Ovary (tissue), 9 donors: ENCODE results near the gene HPCAL1. TPM values are rescaled to one million over a fixed set of nuclear protein-coding genes. Genes with fewer than 3 reads are reported as not detected.
"Not testable (repeated sequence)": the region's sequence is repeated elsewhere in the genome, so short reads cannot be mapped to it uniquely, and the experiment has no call there.

Experiments
- DNase-seq, 5 donors: peaks; one replicate each; pipeline ENCODE4 v3.0.0-alpha.2; 2019 to 2020
- H3K27ac ChIP-seq, 2 donors: fragments of 200-600 bp; one replicate each; pipeline versions ENCODE4 v1.5.1 to v1.8.0; 2019 to 2022
- H3K27me3 ChIP-seq: fragments of 200-600 bp; one replicate; pipeline ENCODE4 v1.8.0; 2022
- H3K36me3 ChIP-seq: fragments of 200-600 bp; sonication (generic); one replicate; pipeline ENCODE4 v1.5.1; 2019
- H3K4me1 ChIP-seq: one replicate; pipeline ENCODE4 v1.8.1; 2013; ENCODE audit warnings: mild to moderate bottlenecking, moderate library complexity; ENCODE audit not compliant: insufficient read depth
- H3K4me3 ChIP-seq: fragments of 200-600 bp; sonication (generic); one replicate; pipeline ENCODE4 v1.5.1; 2017
- H3K9me3 ChIP-seq, 2 donors: fragments of 200-600 bp in 1 of 2; sonication (generic) in 1 of 2; one replicate each; pipeline versions ENCODE4 v1.5.1 to v1.8.1; 2013 to 2019; ENCODE audit warnings: mild to moderate bottlenecking in 1 of 2, moderate library complexity in 1 of 2
- CTCF ChIP-seq, 3 donors: fragments of 450-650 bp in 2 of 3; fragments of 200-600 bp in 1 of 3; IDR thresholded peaks; one replicate each; pipeline versions ENCODE4 v1.5.1 to v1.8.0; 2016 to 2022; ENCODE audit warnings: antibody characterized with exemption in 3 of 3, mild to moderate bottlenecking in 1 of 3
- EP300 ChIP-seq: sonication (generic); formaldehyde crosslinking; IDR thresholded peaks from one replicate; pipeline ENCODE4 v1.6.1; 2017; ENCODE audit warnings: antibody characterized with exemption
- POLR2A ChIP-seq: fragments of 450-650 bp; IDR thresholded peaks from one replicate; pipeline ENCODE4 v1.6.1; 2017; ENCODE audit warnings: antibody characterized with exemption, mild to moderate bottlenecking, moderate library complexity
- WGBS, 3 donors: extraction: QIAGEN DNeasy Blood & Tissue Kit in 1 of 3; methylation state at CpG; one replicate each; pipeline versions ENCODE4 v1.1.5 to v1.1.7; 2013 to 2017; 5-methylcytosine and 5-hydroxymethylcytosine counted together
- intact Hi-C, 4 donors: fragments of 100-400 bp; cut with DNase I; formaldehyde crosslinking; loops; one replicate each; pipeline versions ENCODE4 v1.11.0 to v1.15.1; 2022 to 2023
- polyA plus RNA-seq, 2 donors: library from polyadenylated mRNA; stranded (reverse); fragments of 200-250 nt in 1 of 2; fragments of 350-450 nt in 1 of 2; fragmentation: Illumina TruSeq in 1 of 2; extraction: RNeasy Lipid Tissue Mini Kit (QIAGEN cat#74804) in 1 of 2; gene quantifications; one replicate each; pipeline ENCODE4 v1.2.3, GENCODE V29; 2013 to 2014
- total RNA-seq, 7 donors: library from RNA; depleted of rRNA in 2 of 7; stranded (reverse); fragments of >200 nt in 2 of 7; fragmentation: NEBNext Ultra II Directional in 3 of 7; extraction: Animal tissue kit (Norgen Biotek cat#: 25700) in 3 of 7; gene quantifications; one replicate each; pipeline versions ENCODE4 v1.1.0 to v1.2.4, GENCODE V29; 2016 to 2023
- donor health status: DM: no; HTN: no; CAD: no; lungs with moderate emphysema.
- donor health status: DM: no; HTN: no; CAD: no.
- donor health status: Bipolar disorder and iron deficiency.
- donor health status: DM: yes; HTN: yes; CAD: no.
- donor health status: DM: no; HTN: no; CAD: no.
- donor health status: DM: yes; HTN: yes; CAD: no.

HPCAL1 gene
- total and polyA plus RNA-seq, 9 donors = 11.4 to 69.5 (median 18.5) TPM

GRCh38 chr2:10454505-10454904 is 151.8 kb downstream of the HPCAL1 start:
- DNase-seq = no peak
- no peak overlapping the region for H3K4me3 ChIP-seq
- 82 to 87% (median 84%) methylated on average over 7 of the region's 7 CpGs for WGBS, 3 donors
- no peaks in the 10 kb centered on the region for H3K4me1 ChIP-seq
- no peaks in the 10 kb centered on the region for H3K9me3 ChIP-seq
- H3K27ac ChIP-seq = no peak overlapping the region
- no peak for TF ChIP-seq CTCF (IDR thresholded peaks at IDR 0.05)
- no peak for TF ChIP-seq EP300
- H3K36me3 ChIP-seq = no peaks in the 10 kb centered on the region
- intact Hi-C loops = no loop called here
- no peaks in the 10 kb centered on the region for H3K27me3 ChIP-seq

GRCh38 chr2:10457195-10457594 is 154.5 kb downstream of the HPCAL1 start:
- H3K9me3 ChIP-seq, DNase-seq, H3K36me3 ChIP-seq, H3K4me3 ChIP-seq, H3K27ac ChIP-seq, intact Hi-C loops, H3K4me1 ChIP-seq, H3K27me3 ChIP-seq: not testable (repeated sequence)
- WGBS, 3 donors = 76 to 87% (median 78%) methylated on average over 3 of the region's 3 CpGs

- WGBS, 3 donors = 38 to 50% (median 39%) methylated on average over 11 of the region's 11 CpGs
- DNase-seq = peak in 1 of 5 donors; percentile 53
- Histone ChIP-seq H3K4me3 (no peak overlapping the region), H3K4me1 (no peaks in the 10 kb centered on the region), H3K9me3 (no peaks in the 10 kb centered on the region), H3K27me3 (no peaks in the 10 kb centered on the region), H3K36me3 (no peaks in the 10 kb centered on the region), H3K27ac (no peak overlapping the region)
- no peak for TF ChIP-seq CTCF (IDR thresholded peaks at IDR 0.05)
- TF ChIP-seq EP300 = no peak
- no peak for TF ChIP-seq POLR2A
- intact Hi-C loops = no loop called here
Observed at GRCh38 chr2:10457846-10458598, 155.3 kb downstream of the HPCAL1 start.

GRCh38 chr2:10460366-10460796 is 157.7 kb downstream of the HPCAL1 start:
- H3K36me3 ChIP-seq = no peaks in the 10 kb centered on the region
- intact Hi-C loops = no loop called here
- 65 to 76% (median 68%) methylated on average over 17 of the region's 17 CpGs for WGBS, 3 donors
- no peaks in the 10 kb centered on the region for H3K27me3 ChIP-seq
- H3K4me1 ChIP-seq = no peaks in the 10 kb centered on the region
- H3K27ac ChIP-seq = no peak overlapping the region
- H3K9me3 ChIP-seq = no peaks in the 10 kb centered on the region
- TF ChIP-seq CTCF (IDR thresholded peaks at IDR 0.05) (no peak), POLR2A (no peak)
- no peak for DNase-seq
- H3K4me3 ChIP-seq = no peak overlapping the region
